Right renal pelvis (tissue), 4 donors: ENCODE measurements around the gene AOPEP. TPM values are rescaled to one million over a fixed set of nuclear protein-coding genes. Genes with fewer than 3 reads are reported as not detected.

ENCODE experiments used
- DNase-seq, 4 donors: peaks; one replicate each; pipeline ENCODE4 v3.0.0-alpha.2; 2013; ENCODE audit warnings: low read depth in 4 of 4, low spot score in 3 of 4, missing footprints in 1 of 4
- polyA plus RNA-seq, 4 donors: library from polyadenylated mRNA; unstranded; fragments of 120-200 nt; gene quantifications; one replicate each; pipeline ENCODE4 v1.2.1, GENCODE V29; 2013; ENCODE audit not compliant: insufficient read length in 4 of 4

The AOPEP gene
- polyA plus RNA-seq, 4 donors: 48.1 to 60.2 (median 52.1) TPM

- no peak for DNase-seq
These were observed 33.5 kb downstream of the AOPEP start for GRCh38 chr9:94760010-94760409.

DNA sequence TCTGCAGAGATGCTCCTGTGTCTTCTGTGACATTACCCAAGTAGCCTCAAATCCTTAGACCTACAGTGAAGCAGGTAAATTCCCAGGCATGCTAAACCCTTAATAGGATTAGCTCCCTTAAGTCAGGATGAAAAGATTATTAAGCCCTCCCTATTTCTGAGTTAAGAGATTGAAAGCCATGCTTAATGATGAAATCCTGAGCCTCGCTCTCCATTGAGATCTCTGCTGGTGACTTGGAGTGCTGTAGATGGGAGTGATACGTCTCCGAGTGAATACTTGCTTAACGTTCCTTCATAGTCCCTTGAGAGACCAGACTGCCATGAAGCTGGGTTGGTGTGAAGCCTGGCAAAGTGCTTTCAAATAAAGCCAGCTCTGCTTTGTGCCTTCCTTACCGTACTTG lies 34.2 kb downstream of the AOPEP start:
- no peak for DNase-seq

DNA sequence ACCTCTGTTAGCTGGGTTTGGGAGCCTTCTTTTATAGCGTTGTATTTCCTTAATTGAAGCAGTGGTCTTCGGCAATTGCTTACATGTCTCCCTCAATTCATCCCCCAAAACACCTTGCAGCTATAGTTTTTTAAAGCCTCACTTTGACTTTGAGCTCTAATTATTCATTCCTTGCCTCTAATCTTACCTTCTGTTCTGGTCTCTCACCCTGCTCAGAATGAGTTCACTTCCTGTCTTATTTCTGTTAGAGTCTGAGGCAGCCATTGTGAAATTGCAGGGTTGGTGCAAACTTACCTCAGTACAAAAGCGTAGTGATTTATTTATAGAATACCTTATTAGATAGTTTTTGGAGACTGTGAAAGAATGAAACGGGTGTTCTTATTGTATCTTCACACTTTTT lies 35.0 kb downstream of the AOPEP start:
- no peak for DNase-seq

DNA sequence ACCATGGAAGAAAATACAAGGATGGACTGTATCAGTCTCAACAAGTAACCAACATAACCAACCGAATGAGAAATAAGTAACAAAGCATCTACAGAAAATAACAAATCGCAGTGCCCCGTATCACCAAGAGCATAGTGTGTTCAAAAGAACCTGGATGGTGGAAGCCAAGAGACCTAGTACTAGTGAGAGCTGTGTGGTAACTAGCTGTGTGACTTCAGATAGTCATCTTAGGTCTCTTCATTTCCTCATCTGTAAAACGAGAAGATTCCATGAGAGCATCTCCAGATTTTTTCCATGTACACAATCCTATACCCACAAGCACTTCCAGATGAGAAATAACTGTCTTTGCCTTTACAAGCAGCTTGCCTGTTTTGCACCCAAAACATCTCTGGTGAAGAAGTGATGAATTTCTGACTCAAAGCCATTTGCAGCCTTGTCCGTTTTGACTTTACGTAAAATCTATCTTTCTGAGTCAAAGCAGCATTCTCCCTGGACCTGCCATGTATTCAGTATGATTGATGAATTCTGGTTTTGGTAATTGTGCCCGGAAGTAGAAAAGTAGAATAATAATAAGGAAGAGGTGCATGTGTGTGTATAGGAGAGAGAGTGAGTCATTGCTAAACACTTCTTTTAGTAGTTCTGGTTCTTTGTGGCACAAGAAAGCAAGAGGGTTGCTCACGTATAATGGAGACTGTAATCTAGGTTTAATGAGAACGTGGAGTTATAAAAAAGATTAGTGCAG lies 41.0 kb downstream of the AOPEP start:
- DNase-seq: no peak

GRCh38 chr9:94768766-94769165 lies 42.3 kb downstream of the AOPEP start:
- no peak for DNase-seq

GRCh38 chr9:94770334-94770733 lies 43.8 kb downstream of the AOPEP start:
- DNase-seq: no peak

- no peak for DNase-seq
These were observed 44.6 kb downstream of the AOPEP start for GRCh38 chr9:94771096-94771495.

- no peak for DNase-seq
These were observed 45.6 kb downstream of the AOPEP start for GRCh38 chr9:94772144-94772543.

GRCh38 chr9:94772639-94773303 lies 46.3 kb downstream of the AOPEP start:
- DNase-seq: no peak

- no peak for DNase-seq
These were observed 47.2 kb downstream of the AOPEP start for GRCh38 chr9:94773655-94774054.

DNA sequence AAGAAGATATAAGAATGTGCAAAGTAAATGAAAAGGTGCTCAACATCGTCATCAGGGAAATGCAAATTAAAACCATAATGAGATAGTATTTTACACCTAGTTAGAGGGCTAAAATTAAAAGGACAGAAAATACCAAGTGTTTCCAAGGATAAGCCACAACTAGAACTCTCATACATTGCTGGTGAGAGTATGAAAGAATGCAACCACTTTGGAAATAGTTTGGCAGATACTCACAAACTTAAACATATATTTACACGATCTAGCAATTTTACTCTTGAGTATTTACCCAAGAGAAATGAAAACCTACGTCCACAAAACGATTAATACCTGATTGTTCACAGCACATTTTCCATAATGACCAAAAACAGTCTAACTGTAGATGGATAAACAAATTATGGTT lies 51.5 kb downstream of the AOPEP start:
- DNase-seq: no peak

DNA sequence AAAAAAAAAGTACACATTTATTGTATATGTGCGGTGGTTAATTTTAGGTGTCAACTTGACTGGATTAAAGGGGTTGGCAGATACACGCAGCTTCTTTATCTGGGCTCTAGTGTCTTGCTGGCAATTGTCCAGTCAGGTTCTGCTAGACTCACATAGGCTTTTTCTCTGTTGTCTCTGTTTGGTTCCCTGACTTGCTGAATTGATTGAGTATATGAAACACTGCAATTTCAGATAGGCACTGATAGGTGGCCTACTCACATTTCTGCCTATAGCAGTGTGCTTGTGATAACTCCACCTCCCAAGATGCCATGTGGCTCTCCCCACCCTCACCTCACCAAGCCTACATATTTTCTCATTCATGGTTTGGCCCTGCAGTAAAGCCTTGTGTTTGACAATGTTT lies 52.5 kb downstream of the AOPEP start:
- no peak for DNase-seq

DNA sequence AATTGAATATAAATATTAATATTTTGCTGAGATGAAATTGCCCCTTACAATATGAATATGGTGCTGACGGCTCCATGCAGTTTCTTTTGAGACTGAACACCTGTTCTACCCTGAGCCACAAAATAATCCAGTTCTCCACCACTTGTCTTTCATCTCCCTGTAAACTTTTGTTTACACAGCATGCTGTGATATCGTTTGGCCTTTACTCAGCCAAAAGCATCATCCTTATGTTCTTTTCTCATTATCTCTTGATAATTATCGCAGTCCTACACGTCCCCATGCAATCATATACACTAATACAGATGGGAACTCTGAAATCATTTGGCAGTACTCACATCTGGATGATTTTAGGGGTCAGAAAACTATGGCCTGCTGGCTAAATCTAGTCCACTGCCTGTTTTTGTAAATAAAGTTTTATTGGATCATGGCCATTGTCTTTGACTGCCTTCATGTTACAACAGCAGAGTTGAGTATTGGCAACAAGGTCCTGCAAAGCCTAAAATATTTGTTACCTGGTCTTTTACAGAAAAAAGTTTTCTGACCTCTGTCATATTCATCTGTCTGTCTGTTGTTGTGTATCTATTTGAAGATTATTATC lies 53.3 kb downstream of the AOPEP start:
- no peak for DNase-seq

DNA sequence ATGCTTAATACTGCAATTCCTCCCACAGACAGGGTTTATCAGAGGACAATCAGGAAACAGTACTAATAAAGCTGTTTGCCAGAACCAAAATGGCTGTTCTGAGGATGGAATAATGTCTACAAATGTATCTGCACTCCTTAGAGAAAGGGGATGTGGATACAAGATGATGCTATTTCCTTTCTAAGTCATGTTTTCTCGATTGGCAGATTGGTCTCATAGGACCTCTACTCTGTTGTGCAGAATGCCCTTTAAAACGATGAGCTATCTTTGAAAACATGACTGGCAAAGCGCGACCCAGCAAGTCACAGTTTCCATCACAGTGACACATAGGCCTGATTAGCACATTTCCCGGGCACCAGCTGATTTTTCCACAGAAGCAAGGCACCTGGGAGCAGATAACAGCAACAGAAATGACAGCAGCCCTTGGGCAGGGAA lies 54.0 kb downstream of the AOPEP start:
- DNase-seq: no peak

- no peak for DNase-seq
These were observed 56.0 kb downstream of the AOPEP start for GRCh38 chr9:94782355-94783101.

GRCh38 chr9:94783102-94783682 lies 56.7 kb downstream of the AOPEP start:
- DNase-seq: peak; percentile 41 to 66 (median 59)

- no peak for DNase-seq
These were observed 57.4 kb downstream of the AOPEP start for GRCh38 chr9:94783928-94784327.

- no peak for DNase-seq
These were observed 59.0 kb downstream of the AOPEP start for GRCh38 chr9:94785215-94786169.

- no peak for DNase-seq
These were observed 60.1 kb downstream of the AOPEP start for GRCh38 chr9:94786586-94786985.

- DNase-seq: no peak
These were observed 60.8 kb downstream of the AOPEP start for GRCh38 chr9:94787266-94787665.
